Smooth muscle cell (in vitro differentiated cells): ENCODE data around the gene NAA20. TPM values are rescaled to one million over a fixed set of nuclear protein-coding genes. Genes with fewer than 3 reads are reported as not detected.

Source experiments
- DNase-seq: peaks from one replicate; lab custom pipeline; 2025; ENCODE audit not compliant: unreplicated experiment; lab: John Stamatoyannopoulos, UW
- H2AFZ ChIP-seq: fragments of 200-600 bp; sonication (generic); 2 replicates; pipeline ENCODE4 v1.6.0; 2016; ENCODE audit warnings: antibody characterized with exemption, low read depth, mild to moderate bottlenecking
- H3F3A ChIP-seq: fragments of 200-600 bp; sonication (generic); 2 replicates; pipeline ENCODE4 v1.6.0; 2017; ENCODE audit warnings: antibody characterized with exemption, low read depth
- H3K27ac ChIP-seq: fragments of 200-600 bp; sonication (generic); 2 replicates; pipeline ENCODE4 v1.5.1; 2016; ENCODE audit warnings: low read depth, mild to moderate bottlenecking
- H3K27me3 ChIP-seq: fragments of 200-600 bp; sonication (generic); 2 replicates; pipeline ENCODE4 v1.6.1; 2016; ENCODE audit warnings: low read depth, mild to moderate bottlenecking
- H3K36me3 ChIP-seq: fragments of 200-600 bp; sonication (generic); 2 replicates; pipeline ENCODE4 v1.5.1; 2016; ENCODE audit warnings: low read depth
- H3K4me1 ChIP-seq: fragments of 200-600 bp; sonication (generic); 2 replicates; pipeline ENCODE4 v1.5.1; 2016; ENCODE audit warnings: low read depth
- H3K4me2 ChIP-seq: fragments of 200-600 bp; sonication (generic); 2 replicates; pipeline ENCODE4 v1.6.0; 2016; ENCODE audit warnings: mild to moderate bottlenecking
- H3K4me3 ChIP-seq: fragments of 200-600 bp; sonication (generic); 2 replicates; pipeline ENCODE4 v1.5.1; 2016; ENCODE audit warnings: mild to moderate bottlenecking
- H3K79me2 ChIP-seq: fragments of 200-600 bp; sonication (generic); 2 replicates; pipeline ENCODE4 v1.6.0; 2016; ENCODE audit warnings: low read depth, mild to moderate bottlenecking
- H3K9ac ChIP-seq: fragments of 200-600 bp; sonication (generic); 2 replicates; pipeline ENCODE4 v1.6.0; 2016; ENCODE audit warnings: low read depth
- H3K9me3 ChIP-seq: fragments of 200-600 bp; sonication (generic); replicated peaks from 2 replicates; pipeline ENCODE4 v1.5.1; 2016; ENCODE audit warnings: low read depth
- H4K20me1 ChIP-seq: fragments of 200-600 bp; sonication (generic); 2 replicates; pipeline ENCODE4 v1.6.0; 2016; ENCODE audit warnings: low read depth
- CTCF ChIP-seq: fragments of 200-600 bp; sonication (generic); IDR thresholded peaks from 2 replicates; pipeline ENCODE4 v1.5.1; 2017; ENCODE audit warnings: borderline replicate concordance, mild to moderate bottlenecking, antibody characterized with exemption; ENCODE audit not compliant: insufficient read depth, poor library complexity, severe bottlenecking
- WGBS: methylation state at CpG from one replicate; pipeline ENCODE4 v1.1.7; 2016; ENCODE audit warnings: low lambda C conversion rate; 5-methylcytosine and 5-hydroxymethylcytosine counted together
- polyA plus RNA-seq: library from polyadenylated mRNA; unstranded; fragments of >200 nt; fragmentation: Nextera tagmentation; extraction: Ambion mirVana; gene quantifications from 2 replicates; pipeline ENCODE4 v1.2.1, GENCODE V29; 2016
- total RNA-seq: library from RNA; depleted of rRNA; stranded (reverse); fragments of >200 nt; gene quantifications from 2 replicates; pipeline ENCODE4 v1.2.3, GENCODE V29; 2014

The NAA20 gene
- total and polyA plus RNA-seq, 2 experiments from 2014 or later, result 49.4 to 96.9 TPM

- H3K4me1 ChIP-seq, result peaks cover 40% of the 10 kb centered on the region
- DNase-seq, result no peak
- WGBS, result 22% methylated on average over 12 of the region's 12 CpGs
Measured at GRCh38 chr20:19993958-19994669, 23.0 kb upstream of the NAA20 start.

GRCh38 chr20:19995220-19995863 is 21.8 kb upstream of the NAA20 start:
- Histone ChIP-seq H3F3A (peaks cover 39% of the 10 kb centered on the region), H3K4me2 (peak overlapping the region; percentile 77), H3K9ac (no peak overlapping the region), H3K9me3 (no peaks in the 10 kb centered on the region), H3K4me3 (no peak overlapping the region), H2AFZ (no peak overlapping the region), H3K27me3 (no peaks in the 10 kb centered on the region), H3K36me3 (peaks cover 4% of the 10 kb centered on the region), H3K4me1 (peaks cover 39% of the 10 kb centered on the region), H3K27ac (peak overlapping the region; percentile 98), H4K20me1 (no peaks in the 10 kb centered on the region), H3K79me2 (peaks cover 6% of the 10 kb centered on the region)
- DNase-seq, result no peak
- 26% methylated on average over 5 of the region's 5 CpGs for WGBS
- peak; percentile 82 for TF ChIP-seq CTCF

More at GRCh38 chr20:19993958-19994669, 23.0 kb upstream of the NAA20 start:
- H3K27ac ChIP-seq, result peak overlapping the region; percentile 98
- no peaks in the 10 kb centered on the region for H3K36me3 ChIP-seq
- H3K27me3 ChIP-seq, result no peaks in the 10 kb centered on the region
- no peak overlapping the region for H3K4me3 ChIP-seq
- peak overlapping the region; percentile 80 for H3K9ac ChIP-seq
- no peak for TF ChIP-seq CTCF
- peaks cover 3% of the 10 kb centered on the region for H4K20me1 ChIP-seq
- peak overlapping the region; percentile 77 for H3K4me2 ChIP-seq
- H3F3A ChIP-seq, result peaks cover 42% of the 10 kb centered on the region
- no peak overlapping the region for H2AFZ ChIP-seq
- H3K79me2 ChIP-seq, result peaks cover 18% of the 10 kb centered on the region
- H3K9me3 ChIP-seq, result no peaks in the 10 kb centered on the region

- Histone ChIP-seq H3K27ac (no peak overlapping the region), H3K4me1 (peaks cover 30% of the 10 kb centered on the region), H3K4me2 (no peak overlapping the region), H3K79me2 (no peaks in the 10 kb centered on the region), H3K27me3 (no peaks in the 10 kb centered on the region), H3K36me3 (peaks cover 4% of the 10 kb centered on the region), H3K9ac (no peak overlapping the region), H3K4me3 (no peak overlapping the region), H3K9me3 (no peaks in the 10 kb centered on the region), H4K20me1 (no peaks in the 10 kb centered on the region), H2AFZ (no peak overlapping the region), H3F3A (peaks cover 33% of the 10 kb centered on the region)
- no peak for DNase-seq
- WGBS, result 99% methylated on average over 8 of the region's 8 CpGs
- TF ChIP-seq CTCF, result no peak
Measured at GRCh38 chr20:19996222-19996621, 20.9 kb upstream of the NAA20 start.
